A549 (cell line): ENCODE data around the gene CMTM7. TPM values are rescaled to one million over a fixed set of nuclear protein-coding genes. Genes with fewer than 3 reads are reported as not detected.

ENCODE experiments used
- polyA plus RNA-seq, 4 experiments: library from polyadenylated mRNA; depleted of rRNA in 3 of 4; stranded (reverse); fragments of >200 nt; fragmentation: RNase III in 1 of 4; extraction: RNeasy Plus Mini Kit Qiagen cat#74134 plus additional on column Dnase treatment in 1 of 4; gene quantifications; 2 replicates in 3 of 4; 3 replicates in 1 of 4; pipeline ENCODE4 v1.2.3, GENCODE V29; 2011 to 2017

Gene CMTM7
- polyA plus RNA-seq, 2 of the 4 experiments (the other 2 are of a cell fraction), result 14.2 to 18.7 TPM

Other genes starting within 250 kb of the CMTM7 start
- 15.6 and 16.1 TPM in 2 replicates for gene CMTM8, start 153.2 kb upstream of the CMTM7 start, polyA plus RNA-seq (2011; rRNA removed)
- 8.2 to 9.0 TPM (median 8.4 TPM) in 3 replicates for gene CMTM8, start 153.2 kb upstream of the CMTM7 start, polyA plus RNA-seq (2017; fragmentation: RNase III; extraction: RNeasy Plus Mini Kit Qiagen cat#74134 plus additional on column Dnase treatment)
- gene CMTM6, start 111.0 kb downstream of the CMTM7 start, polyA plus RNA-seq (2011; rRNA removed), result 62.2 and 65.6 TPM in 2 replicates
- 43.9 to 49.9 TPM (median 49.5 TPM) in 3 replicates for gene CMTM6, start 111.0 kb downstream of the CMTM7 start, polyA plus RNA-seq (2017; fragmentation: RNase III; extraction: RNeasy Plus Mini Kit Qiagen cat#74134 plus additional on column Dnase treatment)
- 42.8 and 66.9 TPM in 2 replicates for gene DYNC1LI1, start 179.0 kb downstream of the CMTM7 start, polyA plus RNA-seq (2011; rRNA removed)
- gene DYNC1LI1, start 179.0 kb downstream of the CMTM7 start, polyA plus RNA-seq (2017; fragmentation: RNase III; extraction: RNeasy Plus Mini Kit Qiagen cat#74134 plus additional on column Dnase treatment), result 42.0 to 45.2 TPM (median 42.6 TPM) in 3 replicates